Measurements from ENCODE around the gene NWD2. TPM values are rescaled to one million over a fixed set of nuclear protein-coding genes. Genes with fewer than 3 reads are reported as not detected.

The NWD2 gene
- total and polyA plus RNA-seq, 4 donors = 0.17 TPM; not detected in 3

DNA sequence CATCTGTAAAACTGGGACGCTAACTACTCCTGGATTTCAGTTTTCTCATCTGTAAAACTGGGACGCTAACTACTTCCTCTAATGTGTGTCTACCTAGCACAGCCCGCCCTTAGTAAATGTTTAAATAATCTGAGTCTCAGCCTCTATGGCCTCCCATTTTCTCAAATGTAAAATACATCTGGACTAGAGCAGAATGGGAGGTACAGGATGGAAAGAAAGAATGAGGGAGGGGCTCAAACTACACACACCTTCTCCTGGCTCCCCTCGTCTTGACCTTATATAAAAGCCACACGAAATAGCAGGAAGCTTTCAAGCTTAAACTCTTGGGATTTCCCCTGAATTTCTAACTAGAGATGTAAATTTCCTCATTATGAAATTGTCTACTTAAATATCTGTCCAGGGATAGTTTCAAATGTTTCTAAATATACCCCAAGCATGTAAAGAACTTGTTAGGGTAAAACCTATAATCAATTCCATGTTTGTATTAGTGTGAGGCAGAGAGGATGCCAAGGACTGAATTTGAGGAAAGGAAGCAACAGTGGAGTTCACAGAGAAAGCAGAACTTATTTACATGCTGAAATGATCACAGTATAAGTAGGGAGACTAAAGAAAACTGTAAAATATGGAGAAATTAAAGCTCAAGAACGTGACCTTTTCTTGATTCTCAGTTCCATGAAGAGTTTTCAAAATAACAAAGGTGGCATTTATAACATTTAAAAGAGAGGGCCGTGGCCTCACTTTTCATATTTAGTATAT, 220.0 kb downstream of the NWD2 start:
- WGBS, 2 donors = 68 to 77% methylated on average over 7 of the region's 7 CpGs

DNA sequence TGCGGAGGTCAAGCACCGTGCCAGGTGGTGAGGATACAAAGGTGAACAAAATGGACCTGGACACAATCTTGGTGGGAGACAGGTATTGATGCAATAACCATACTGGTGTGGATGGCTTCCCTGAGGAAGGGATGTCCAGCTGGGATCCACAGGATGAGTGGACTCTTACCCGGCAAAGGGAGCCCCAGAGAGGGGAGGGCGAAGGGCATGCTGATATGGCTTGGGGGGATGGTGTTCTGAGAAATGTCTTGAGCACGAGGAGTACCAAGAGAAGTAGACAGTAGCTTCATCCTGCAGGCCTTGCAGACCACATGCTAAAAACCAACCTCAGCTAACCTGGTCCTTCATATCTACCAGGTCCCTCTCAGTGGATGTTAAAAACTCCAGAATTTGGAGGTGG, 220.8 kb downstream of the NWD2 start:
- no peak overlapping the region for H3K4me3 ChIP-seq
- H3K9me3 ChIP-seq (ENCODE audit: control insufficient read depth in 4 of 4, insufficient read depth in 3 of 4, low read length in 3 of 4) = peaks cover 0 to 3% (median 0%) of the 10 kb centered on the region in 4 donors
- DNase-seq = no peak
- H3K36me3 ChIP-seq (ENCODE audit: control insufficient read depth in 4 of 4, insufficient read depth in 4 of 4, low read length in 4 of 4) = no peaks in the 10 kb centered on the region
- H3K4me1 ChIP-seq (ENCODE audit: control insufficient read depth in 5 of 5, insufficient read depth in 5 of 5, low read length in 5 of 5) = no peaks in the 10 kb centered on the region
- TF ChIP-seq, protein P1, sequence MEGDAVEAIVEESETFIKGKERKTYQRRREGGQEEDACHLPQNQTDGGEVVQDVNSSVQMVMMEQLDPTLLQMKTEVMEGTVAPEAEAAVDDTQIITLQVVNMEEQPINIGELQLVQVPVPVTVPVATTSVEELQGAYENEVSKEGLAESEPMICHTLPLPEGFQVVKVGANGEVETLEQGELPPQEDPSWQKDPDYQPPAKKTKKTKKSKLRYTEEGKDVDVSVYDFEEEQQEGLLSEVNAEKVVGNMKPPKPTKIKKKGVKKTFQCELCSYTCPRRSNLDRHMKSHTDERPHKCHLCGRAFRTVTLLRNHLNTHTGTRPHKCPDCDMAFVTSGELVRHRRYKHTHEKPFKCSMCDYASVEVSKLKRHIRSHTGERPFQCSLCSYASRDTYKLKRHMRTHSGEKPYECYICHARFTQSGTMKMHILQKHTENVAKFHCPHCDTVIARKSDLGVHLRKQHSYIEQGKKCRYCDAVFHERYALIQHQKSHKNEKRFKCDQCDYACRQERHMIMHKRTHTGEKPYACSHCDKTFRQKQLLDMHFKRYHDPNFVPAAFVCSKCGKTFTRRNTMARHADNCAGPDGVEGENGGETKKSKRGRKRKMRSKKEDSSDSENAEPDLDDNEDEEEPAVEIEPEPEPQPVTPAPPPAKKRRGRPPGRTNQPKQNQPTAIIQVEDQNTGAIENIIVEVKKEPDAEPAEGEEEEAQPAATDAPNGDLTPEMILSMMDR (IDR thresholded peaks at IDR 0.05; ENCODE audit: control extremely low read depth, extremely low read depth) = no peak
- ATAC-seq (ENCODE audit: insufficient read depth, low FRiP score) = no peak
- no peaks in the 10 kb centered on the region for H3K27me3 ChIP-seq (ENCODE audit: control insufficient read depth in 3 of 3, insufficient read depth in 3 of 3, low read length in 2 of 3)
- H3K27ac ChIP-seq (ENCODE audit: low read depth in 1 of 2, low read length in 1 of 2) = no peak overlapping the region
- H3K9ac ChIP-seq (ENCODE audit: insufficient read depth in 1 of 2, low read length in 2 of 2) = no peak overlapping the region
- WGBS, 2 donors = 87 to 88% methylated on average over 5 of the region's 5 CpGs

More for the DNA sequence above, 220.0 kb downstream of the NWD2 start:
- no peak overlapping the region for H3K9ac ChIP-seq (ENCODE audit: insufficient read depth in 1 of 2, low read length in 2 of 2)
- no peaks in the 10 kb centered on the region for H3K4me1 ChIP-seq (ENCODE audit: control insufficient read depth in 5 of 5, insufficient read depth in 5 of 5, low read length in 5 of 5)
- H3K36me3 ChIP-seq (ENCODE audit: control insufficient read depth in 4 of 4, insufficient read depth in 4 of 4, low read length in 4 of 4) = no peaks in the 10 kb centered on the region
- peaks cover 0 to 3% (median 0%) of the 10 kb centered on the region in 4 donors for H3K9me3 ChIP-seq (ENCODE audit: control insufficient read depth in 4 of 4, insufficient read depth in 3 of 4, low read length in 3 of 4)
- H3K27me3 ChIP-seq (ENCODE audit: control insufficient read depth in 3 of 3, insufficient read depth in 3 of 3, low read length in 2 of 3) = no peaks in the 10 kb centered on the region
- H3K4me3 ChIP-seq = no peak overlapping the region
- DNase-seq (no peak), ATAC-seq (ENCODE audit: insufficient read depth, low FRiP score) (no peak)
- TF ChIP-seq, protein P1 (IDR thresholded peaks at IDR 0.05; ENCODE audit: control extremely low read depth, extremely low read depth) = no peak
- no peak overlapping the region for H3K27ac ChIP-seq (ENCODE audit: low read depth in 1 of 2, low read length in 1 of 2)

DNA sequence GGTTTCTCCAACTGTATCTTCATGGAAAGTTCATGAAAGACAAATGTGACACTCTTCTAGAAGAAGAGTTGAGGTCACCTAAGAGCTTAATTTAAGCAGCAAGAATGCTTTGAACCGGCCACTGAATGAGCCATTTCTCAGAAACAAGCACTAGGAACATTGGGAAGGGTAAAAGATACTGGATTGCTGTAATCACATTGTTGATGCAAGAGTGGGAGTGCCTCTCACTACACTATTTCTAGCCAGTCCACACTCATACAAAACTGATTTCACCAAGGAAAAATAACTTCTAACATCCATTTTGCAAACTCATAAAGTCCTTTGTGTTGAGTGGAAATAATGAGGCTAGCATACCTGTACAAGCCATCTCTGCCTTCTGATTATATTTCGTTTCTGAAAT, 221.3 kb downstream of the NWD2 start:
- TF ChIP-seq, protein P1 (IDR thresholded peaks at IDR 0.05; ENCODE audit: control extremely low read depth, extremely low read depth) = no peak
- Histone ChIP-seq H3K27me3 (ENCODE audit: control insufficient read depth in 3 of 3, insufficient read depth in 3 of 3, low read length in 2 of 3) (no peaks in the 10 kb centered on the region), H3K9ac (ENCODE audit: insufficient read depth in 1 of 2, low read length in 2 of 2) (no peak overlapping the region), H3K4me3 (no peak overlapping the region), H3K27ac (ENCODE audit: low read depth in 1 of 2, low read length in 1 of 2) (no peak overlapping the region), H3K9me3 (ENCODE audit: control insufficient read depth in 4 of 4, insufficient read depth in 3 of 4, low read length in 3 of 4) (peaks cover 0 to 3% (median 0%) of the 10 kb centered on the region in 4 donors), H3K36me3 (ENCODE audit: control insufficient read depth in 4 of 4, insufficient read depth in 4 of 4, low read length in 4 of 4) (no peaks in the 10 kb centered on the region), H3K4me1 (ENCODE audit: control insufficient read depth in 5 of 5, insufficient read depth in 5 of 5, low read length in 5 of 5) (no peaks in the 10 kb centered on the region)
- WGBS, 2 donors = 52 to 88% methylated on average over 2 of the region's 2 CpGs
- DNase-seq (no peak), ATAC-seq (ENCODE audit: insufficient read depth, low FRiP score) (no peak)
